NT2/D1 (cell line): ENCODE results near the gene EFHC1.
"Not testable (repeated sequence)": the region's sequence is repeated elsewhere in the genome, so short reads cannot be mapped to it uniquely, and the experiment has no call there.

ENCODE experiments used
- DNase-seq: peaks from one replicate; pipeline ENCODE4 v3.0.0-alpha.2; 2011; ENCODE audit warnings: low read depth, low spot score
- H3K27me3 ChIP-seq: 2 replicates; pipeline ENCODE4 v1.6.0; 2011; ENCODE audit warnings: mild to moderate bottlenecking; ENCODE audit not compliant: insufficient read length, insufficient read depth
- H3K36me3 ChIP-seq: 2 replicates; pipeline ENCODE4 v1.6.1; 2011; ENCODE audit warnings: mild to moderate bottlenecking, low read length, mixed read lengths; ENCODE audit not compliant: insufficient read depth, insufficient read length
- H3K4me1 ChIP-seq: 2 replicates; pipeline ENCODE4 v1.5.1; 2011; ENCODE audit not compliant: insufficient read depth, insufficient read length
- H3K4me3 ChIP-seq: 2 replicates; pipeline ENCODE4 v1.5.1; 2011; ENCODE audit warnings: low read depth; ENCODE audit not compliant: insufficient read length
- H3K9ac ChIP-seq: 2 replicates; pipeline ENCODE4 v1.6.0; 2011; ENCODE audit warnings: low read depth; ENCODE audit not compliant: insufficient read length
- H3K9me3 ChIP-seq: 2 replicates; pipeline ENCODE4 v1.5.1; 2011; ENCODE audit warnings: mild to moderate bottlenecking, low read length; ENCODE audit not compliant: insufficient read depth
- SUZ12 ChIP-seq: IDR thresholded peaks from 2 replicates; pipeline ENCODE4 v1.6.1; 2011; ENCODE audit not compliant: insufficient read length, insufficient read depth; ENCODE audit errors: extremely low read depth
- YY1 ChIP-seq: IDR thresholded peaks from 2 replicates; pipeline ENCODE4 v1.6.1; 2011; ENCODE audit not compliant: insufficient read length, insufficient read depth
- ZNF274 ChIP-seq: IDR thresholded peaks from 2 replicates; pipeline ENCODE4 v1.6.1; 2011; ENCODE audit warnings: mild to moderate bottlenecking, low read depth, low read length

The EFHC1 gene

GRCh38 chr6:52377538-52378221, 42.5 kb upstream of the EFHC1 start:
- DNase-seq: no peak
- no peak overlapping the region for H3K4me3 ChIP-seq
- H3K27me3 ChIP-seq: no peaks in the 10 kb centered on the region
- H3K9me3 ChIP-seq: no peaks in the 10 kb centered on the region
- no peaks in the 10 kb centered on the region for H3K4me1 ChIP-seq
- no peak for TF ChIP-seq YY1
- no peak for TF ChIP-seq ZNF274
- H3K9ac ChIP-seq: no peak overlapping the region
- no peaks in the 10 kb centered on the region for H3K36me3 ChIP-seq

- no peak overlapping the region for H3K9ac ChIP-seq
- no peak for DNase-seq
- TF ChIP-seq SUZ12 (no peak), YY1 (no peak), ZNF274 (no peak)
- H3K9me3 ChIP-seq: no peaks in the 10 kb centered on the region
- no peaks in the 10 kb centered on the region for H3K27me3 ChIP-seq
- H3K4me3 ChIP-seq: no peak overlapping the region
- H3K4me1 ChIP-seq: no peaks in the 10 kb centered on the region
- H3K36me3 ChIP-seq: no peaks in the 10 kb centered on the region
These were observed 38.9 kb upstream of the EFHC1 start for GRCh38 chr6:52381249-52381648.

GRCh38 chr6:52384145-52384766, 35.9 kb upstream of the EFHC1 start:
- no peak for TF ChIP-seq SUZ12
- no peak for TF ChIP-seq YY1
- TF ChIP-seq ZNF274: no peak
- Histone ChIP-seq H3K9ac (no peak overlapping the region), H3K9me3 (peaks cover 10% of the 10 kb centered on the region; the same call in 1 of the 2 replicates), H3K4me1 (no peaks in the 10 kb centered on the region), H3K36me3 (no peaks in the 10 kb centered on the region), H3K4me3 (no peak overlapping the region), H3K27me3 (no peaks in the 10 kb centered on the region)
- no peak for DNase-seq

GRCh38 chr6:52385074-52385473, 35.1 kb upstream of the EFHC1 start:
- no peaks in the 10 kb centered on the region for H3K4me1 ChIP-seq
- H3K9me3 ChIP-seq: peaks cover 10% of the 10 kb centered on the region; the same call in 1 of the 2 replicates
- no peaks in the 10 kb centered on the region for H3K27me3 ChIP-seq
- no peak overlapping the region for H3K9ac ChIP-seq
- no peak overlapping the region for H3K4me3 ChIP-seq
- H3K36me3 ChIP-seq: no peaks in the 10 kb centered on the region
- no peak for DNase-seq
- no peak for TF ChIP-seq ZNF274
- no peak for TF ChIP-seq YY1
- TF ChIP-seq SUZ12: no peak

GRCh38 chr6:52388119-52388518, 32.0 kb upstream of the EFHC1 start:
- H3K27me3 ChIP-seq, H3K9me3 ChIP-seq, H3K4me1 ChIP-seq, H3K4me3 ChIP-seq, DNase-seq, H3K36me3 ChIP-seq, H3K9ac ChIP-seq: not testable (repeated sequence)

GRCh38 chr6:52388790-52389189, 31.4 kb upstream of the EFHC1 start:
- Histone ChIP-seq H3K4me3 (no peak overlapping the region), H3K27me3 (no peaks in the 10 kb centered on the region), H3K4me1 (no peaks in the 10 kb centered on the region), H3K36me3 (no peaks in the 10 kb centered on the region), H3K9ac (no peak overlapping the region), H3K9me3 (peaks cover 10% of the 10 kb centered on the region; the same call in 1 of the 2 replicates)
- TF ChIP-seq YY1: no peak
- TF ChIP-seq ZNF274: no peak
- no peak for TF ChIP-seq SUZ12
- DNase-seq: no peak

GRCh38 chr6:52389264-52389625, 30.9 kb upstream of the EFHC1 start:
- Histone ChIP-seq H3K9ac (no peak overlapping the region), H3K4me3 (no peak overlapping the region), H3K9me3 (peaks cover 10% of the 10 kb centered on the region; the same call in 1 of the 2 replicates), H3K27me3 (no peaks in the 10 kb centered on the region), H3K36me3 (no peaks in the 10 kb centered on the region), H3K4me1 (no peaks in the 10 kb centered on the region)
- DNase-seq: no peak
- TF ChIP-seq SUZ12 (no peak), YY1 (no peak), ZNF274 (no peak)
